Measurements from ENCODE around the gene OR5D16.
"Not testable (repeated sequence)": the region's sequence is repeated elsewhere in the genome, so short reads cannot be mapped to it uniquely, and the experiment has no call there.

Gene OR5D16

GRCh38 chr11:55838452-55838851 is at the start of gene OR5D16:
OR5D16 (plus strand) TSS chr11:55838752; CDS start chr11:55838752, 0 bp downstream.
- DNase-seq (ENCODE audit: low spot score) = no peak

- DNase-seq (ENCODE audit: low spot score) = no peak
Observed at GRCh38 chr11:55791606-55792005, 46.9 kb upstream of the OR5D16 start.

GRCh38 chr11:55793321-55793720 is 45.2 kb upstream of the OR5D16 start:
- no peak for DNase-seq (ENCODE audit: low spot score)

GRCh38 chr11:55795256-55795655 is 43.3 kb upstream of the OR5D16 start, which contains the start of gene OR5D14:
OR5D14 (plus strand) TSS chr11:55795556; CDS start chr11:55795556, 0 bp downstream.
- DNase-seq (ENCODE audit: low spot score) = no peak

GRCh38 chr11:55806248-55806647 is 32.3 kb upstream of the OR5D16 start:
- DNase-seq (ENCODE audit: low spot score) = no peak

GRCh38 chr11:55811067-55811466 is 27.5 kb upstream of the OR5D16 start, which contains the start of gene OR5L1:
OR5L1 (plus strand) TSS chr11:55811367; CDS start chr11:55811467, 100 bp downstream.
- no peak for DNase-seq (ENCODE audit: low spot score)

GRCh38 chr11:55819330-55819729 is 19.2 kb upstream of the OR5D16 start, which contains the start of gene OR5D18:
OR5D18 (plus strand) TSS chr11:55819630; CDS start chr11:55819630, 0 bp downstream.
- DNase-seq (ENCODE audit: low spot score) = no peak

- DNase-seq (ENCODE audit: low spot score) = no peak
Observed at GRCh38 chr11:55826919-55827318, 11.6 kb upstream of the OR5D16 start, which contains the start of gene OR5L2. OR5L2 (plus strand) TSS chr11:55827219; CDS start chr11:55827219, 0 bp downstream.

- no peak for DNase-seq (ENCODE audit: low spot score)
Observed at GRCh38 chr11:55847453-55847852, 8.9 kb downstream of the OR5D16 start.

- no peak for DNase-seq (ENCODE audit: low spot score)
Observed at GRCh38 chr11:55849037-55849436, 10.5 kb downstream of the OR5D16 start.

GRCh38 chr11:55852141-55852540 is 13.6 kb downstream of the OR5D16 start:
- DNase-seq (ENCODE audit: low spot score) = no peak

- no peak for DNase-seq (ENCODE audit: low spot score)
Observed at GRCh38 chr11:55854704-55855103, 16.2 kb downstream of the OR5D16 start.

GRCh38 chr11:55867354-55867753 is 28.8 kb downstream of the OR5D16 start:
- DNase-seq (ENCODE audit: low spot score) = not testable (repeated sequence)

- not testable (repeated sequence) for DNase-seq (ENCODE audit: low spot score)
Observed at GRCh38 chr11:55872731-55873130, 34.2 kb downstream of the OR5D16 start.

- DNase-seq (ENCODE audit: low spot score) = not testable (repeated sequence)
Observed at GRCh38 chr11:55873146-55873545, 34.6 kb downstream of the OR5D16 start.

GRCh38 chr11:55882997-55883396 is 44.4 kb downstream of the OR5D16 start, which contains the start of gene TRIM51:
TRIM51 (plus strand) TSS chr11:55883297; CDS start chr11:55885429, 2,132 bp downstream.
- not testable (repeated sequence) for DNase-seq (ENCODE audit: low spot score)

- not testable (repeated sequence) for DNase-seq (ENCODE audit: low spot score)
Observed at GRCh38 chr11:55884995-55885394, 46.4 kb downstream of the OR5D16 start.

GRCh38 chr11:55885481-55885880 is 46.9 kb downstream of the OR5D16 start:
- DNase-seq (ENCODE audit: low spot score) = not testable (repeated sequence)

Data from hematopoietic multipotent progenitor cell treated with erythropoietin and hydrocortisone succinate and interleukin-3 and kit ligand, for 17 days (in vitro differentiated cells).